NB4 (cell line): ENCODE results near the gene POGZ.
"Not testable (repeated sequence)": the region's sequence is repeated elsewhere in the genome, so short reads cannot be mapped to it uniquely, and the experiment has no call there.

Source experiments
- DNase-seq: peaks from one replicate; pipeline ENCODE4 v3.0.0; 2010; ENCODE audit warnings: low read depth
- H3K4me3 ChIP-seq: one replicate; pipeline ENCODE4 v1.5.1; 2011; ENCODE audit warnings: mild to moderate bottlenecking, low read depth, low read length, moderate library complexity
- CTCF ChIP-seq: IDR thresholded peaks from one replicate; pipeline ENCODE4 v1.5.1; 2012; ENCODE audit warnings: low read depth, low read length
- MAX ChIP-seq: IDR thresholded peaks from 2 replicates; pipeline ENCODE4 v1.6.1; 2011; ENCODE audit warnings: low read depth, low read length
- MYC ChIP-seq: IDR thresholded peaks from 2 replicates; pipeline ENCODE4 v1.6.1; 2011; ENCODE audit warnings: low read depth, low read length
- POLR2A ChIP-seq: IDR thresholded peaks from 2 replicates; pipeline ENCODE4 v1.6.1; 2011; ENCODE audit warnings: mild to moderate bottlenecking; ENCODE audit not compliant: insufficient read length; ENCODE audit errors: extremely low read depth

The POGZ gene

GRCh38 chr1:151401860-151402259 lies 57.4 kb downstream of the POGZ start:
- no peak overlapping the region for H3K4me3 ChIP-seq
- TF ChIP-seq MYC (no peak), POLR2A (no peak), MAX (no peak), CTCF (no peak)
- DNase-seq: no peak

- DNase-seq: no peak
- peak overlapping the region; percentile 96 for H3K4me3 ChIP-seq
- TF ChIP-seq CTCF: no peak
- TF ChIP-seq POLR2A: no peak
- no peak for TF ChIP-seq MAX
- TF ChIP-seq MYC: no peak
These were observed 58.0 kb downstream of the POGZ start for GRCh38 chr1:151401125-151401788.

- TF ChIP-seq MYC: peak; percentile 59; the same call in 1 of the 2 replicates
- peak; percentile 74 for TF ChIP-seq POLR2A
- TF ChIP-seq MAX: 0 out of 2 replicates have a peak, but pooled peaks have one; percentile 47
- peak; percentile 18 for TF ChIP-seq CTCF
- peak within 1 kb of the TSS; percentile 96 for H3K4me3 ChIP-seq
- DNase-seq: peak; percentile 95
These were observed 59.7 kb downstream of the POGZ start, which contains the start of gene PSMB4 for GRCh38 chr1:151399324-151400171. TSS of gene PSMB4 (plus strand) at chr1:151399573. CDS start at chr1:151399588, 15 bp downstream.

- not testable (repeated sequence) for H3K4me3 ChIP-seq, DNase-seq
These were observed 63.0 kb downstream of the POGZ start for GRCh38 chr1:151396265-151396664.

GRCh38 chr1:151393583-151393982 lies 65.7 kb downstream of the POGZ start:
- DNase-seq: no peak
- TF ChIP-seq MAX (no peak), CTCF (no peak), POLR2A (no peak), MYC (no peak)

GRCh38 chr1:151391079-151391563 lies 68.2 kb downstream of the POGZ start:
- H3K4me3 ChIP-seq: no peak overlapping the region
- no peak for DNase-seq
- TF ChIP-seq MAX (no peak), MYC (no peak), POLR2A (no peak), CTCF (no peak)

More at GRCh38 chr1:151393583-151393982, 65.7 kb downstream of the POGZ start:
- H3K4me3 ChIP-seq: no peak overlapping the region

GRCh38 chr1:151390221-151391078 lies 68.8 kb downstream of the POGZ start:
- DNase-seq: not testable (repeated sequence)

More at GRCh38 chr1:151390221-151391078, 68.8 kb downstream of the POGZ start:
- not testable (repeated sequence) for H3K4me3 ChIP-seq
